Cerebellar nuclear complex (tissue), 1 donor: Measurements from ENCODE around the gene RNASEL.

Experiments
- DNase-seq, 2 experiments: peaks; one replicate each; lab custom pipeline; 2025; lab: John Stamatoyannopoulos, UW

The RNASEL gene

DNA sequence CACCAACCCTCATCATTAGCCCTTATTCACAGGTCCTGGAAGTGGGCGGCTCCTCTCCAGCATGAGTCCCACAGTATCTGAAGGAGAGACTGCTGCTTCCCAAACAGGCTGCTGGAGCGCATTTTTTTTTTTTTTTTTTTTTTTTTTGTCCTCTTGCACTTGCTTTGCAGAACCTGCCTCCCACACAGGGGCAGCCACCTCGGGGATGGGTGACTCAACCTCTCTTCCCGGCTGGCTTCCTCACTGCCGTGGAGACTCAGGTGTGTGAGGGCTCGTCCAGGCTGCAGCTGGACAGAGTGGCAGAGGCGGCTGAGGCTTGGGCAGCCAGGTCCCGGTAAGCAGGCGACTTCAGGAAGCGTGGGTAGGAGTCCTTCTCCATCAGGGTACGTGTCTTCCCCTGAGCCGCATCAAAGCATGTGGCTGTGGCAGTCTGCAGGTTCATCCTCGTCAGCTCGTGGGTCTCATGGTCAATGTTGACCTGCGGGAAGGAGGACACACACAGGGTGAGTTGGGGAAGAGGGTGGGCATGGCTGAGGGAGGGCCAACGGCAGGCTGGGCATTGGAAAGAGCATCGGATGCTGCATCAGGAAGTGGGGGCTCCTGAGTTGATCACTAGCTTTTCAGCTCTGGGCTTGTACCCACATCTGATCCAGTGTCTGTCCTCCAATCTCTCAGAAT, 11.1 kb upstream of the RNASEL start:
- no peak for DNase-seq

DNA sequence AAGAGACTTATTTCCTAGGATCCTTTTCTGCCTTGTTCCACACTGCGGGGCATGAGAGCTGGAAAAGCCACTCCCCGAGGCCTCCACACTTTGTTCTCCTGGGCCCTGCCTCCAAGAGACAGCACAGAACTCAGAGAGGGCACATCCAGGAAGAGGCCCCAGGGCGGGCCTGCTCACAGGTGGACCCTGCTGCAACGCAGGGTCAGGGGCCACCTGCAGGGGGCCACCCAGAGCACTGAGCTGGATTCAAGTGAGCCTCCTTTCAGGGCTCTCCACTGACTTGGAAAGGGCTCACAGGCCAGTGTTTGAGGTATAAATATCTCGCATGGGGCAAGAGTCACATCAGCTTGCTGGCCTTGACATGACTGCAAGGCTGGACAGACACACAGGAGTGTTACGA, 10.3 kb upstream of the RNASEL start:
- no peak for DNase-seq

DNA sequence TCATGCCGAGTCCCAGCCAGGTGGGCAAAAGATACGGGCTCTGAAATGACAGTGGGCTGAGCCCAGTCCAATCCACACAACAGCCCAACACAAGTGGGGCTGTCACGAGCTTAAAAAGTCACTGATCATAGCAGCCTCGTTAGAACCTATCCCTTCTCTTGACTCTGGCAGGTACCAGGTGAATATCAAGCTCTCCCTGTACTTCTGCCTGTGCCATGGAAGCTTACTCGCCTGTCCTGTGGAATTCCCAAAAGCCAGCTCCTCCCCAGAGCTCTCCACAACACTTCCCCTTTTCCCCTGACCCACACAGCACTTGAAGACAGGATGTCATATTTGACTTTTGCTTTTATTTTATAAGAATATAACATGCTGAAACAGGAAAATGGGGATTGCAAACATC, 9.2 kb upstream of the RNASEL start:
- DNase-seq = no peak

DNA sequence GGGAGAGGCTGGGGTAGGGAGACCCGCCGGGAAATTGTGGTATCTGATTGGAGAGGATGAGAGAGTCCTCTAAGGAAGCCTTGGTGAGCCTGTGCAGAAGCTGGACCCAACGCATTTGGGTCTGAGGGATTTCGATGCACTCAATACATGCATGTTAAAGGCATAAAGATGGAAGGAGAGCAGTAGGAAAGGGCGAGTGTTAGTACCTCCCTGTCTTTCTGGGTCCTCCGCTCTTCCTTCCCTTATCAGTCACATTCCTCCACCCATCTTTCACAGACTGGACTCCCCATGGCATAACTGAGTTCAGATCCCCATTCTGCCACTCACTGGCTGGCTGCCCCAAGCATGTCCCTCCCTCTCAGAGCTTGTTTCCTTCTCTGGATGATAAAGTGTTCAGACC, 7.9 kb upstream of the RNASEL start:
- no peak for DNase-seq

DNA sequence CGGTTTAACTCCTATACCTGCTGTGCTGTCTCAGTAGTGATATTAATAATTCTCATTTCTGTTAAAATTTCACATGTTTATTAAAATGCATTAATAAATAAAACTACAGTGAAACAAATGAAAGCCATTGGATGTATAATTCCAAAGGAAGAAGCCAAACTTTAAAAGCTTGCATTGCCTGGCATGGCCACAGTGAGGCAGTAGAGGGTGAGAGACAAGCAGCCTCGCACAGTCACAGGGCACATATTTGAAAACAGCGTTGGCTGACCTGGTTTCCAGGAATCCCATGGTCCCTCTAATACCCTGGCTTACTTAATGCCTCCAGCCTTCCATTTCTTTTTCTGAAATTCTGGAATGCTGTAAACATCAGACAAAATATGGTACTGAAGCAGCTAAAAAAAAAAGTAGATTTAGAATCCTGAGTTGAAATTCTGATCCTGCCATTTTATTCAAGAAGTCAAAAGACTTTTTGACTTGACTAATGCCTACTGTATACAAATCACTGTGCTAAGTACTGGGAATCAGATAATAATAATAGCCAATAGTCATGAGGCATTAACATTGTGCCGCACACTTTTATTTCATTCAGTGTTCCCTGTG, 6.7 kb upstream of the RNASEL start:
- DNase-seq = no peak

DNA sequence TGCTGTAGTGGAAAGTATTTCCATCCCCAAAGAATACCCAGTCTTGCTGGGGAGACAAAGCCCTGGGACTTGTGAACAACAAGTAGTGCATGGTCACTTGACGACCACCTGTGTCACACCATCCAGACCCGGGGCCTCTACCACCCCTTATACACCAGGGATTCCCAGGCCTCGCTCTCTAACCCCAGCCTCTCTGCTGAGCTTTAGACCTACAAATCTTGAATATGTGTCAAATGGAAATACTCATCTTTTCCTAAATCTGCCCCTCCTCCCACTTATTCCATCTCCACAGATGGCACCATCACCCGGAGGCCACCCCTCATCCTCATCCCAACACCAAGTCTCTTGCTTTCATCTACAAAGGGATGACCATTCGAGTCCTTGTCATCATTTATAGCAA, 875 bp upstream of the RNASEL start:
- DNase-seq = no peak

DNA sequence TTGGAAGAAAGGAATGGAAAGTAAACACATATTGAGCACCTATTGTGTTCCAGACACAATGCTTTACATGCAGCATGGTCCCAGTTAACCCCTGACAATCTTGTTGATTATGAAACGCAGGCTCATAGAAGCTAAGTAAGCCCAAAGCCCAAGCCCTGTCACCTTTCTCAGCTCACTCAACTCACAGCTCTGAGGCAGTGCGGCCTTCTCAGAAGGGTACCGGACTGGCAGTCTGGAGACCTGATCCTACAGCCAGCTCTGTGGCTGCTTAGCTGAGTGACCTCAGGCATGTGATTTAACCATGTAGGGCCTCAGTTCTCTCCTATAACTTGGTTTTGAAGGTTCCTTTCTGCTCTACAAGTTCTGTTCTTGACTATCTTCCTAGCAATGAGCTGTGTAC, 464 bp upstream of the RNASEL start:
- no peak for DNase-seq

DNA sequence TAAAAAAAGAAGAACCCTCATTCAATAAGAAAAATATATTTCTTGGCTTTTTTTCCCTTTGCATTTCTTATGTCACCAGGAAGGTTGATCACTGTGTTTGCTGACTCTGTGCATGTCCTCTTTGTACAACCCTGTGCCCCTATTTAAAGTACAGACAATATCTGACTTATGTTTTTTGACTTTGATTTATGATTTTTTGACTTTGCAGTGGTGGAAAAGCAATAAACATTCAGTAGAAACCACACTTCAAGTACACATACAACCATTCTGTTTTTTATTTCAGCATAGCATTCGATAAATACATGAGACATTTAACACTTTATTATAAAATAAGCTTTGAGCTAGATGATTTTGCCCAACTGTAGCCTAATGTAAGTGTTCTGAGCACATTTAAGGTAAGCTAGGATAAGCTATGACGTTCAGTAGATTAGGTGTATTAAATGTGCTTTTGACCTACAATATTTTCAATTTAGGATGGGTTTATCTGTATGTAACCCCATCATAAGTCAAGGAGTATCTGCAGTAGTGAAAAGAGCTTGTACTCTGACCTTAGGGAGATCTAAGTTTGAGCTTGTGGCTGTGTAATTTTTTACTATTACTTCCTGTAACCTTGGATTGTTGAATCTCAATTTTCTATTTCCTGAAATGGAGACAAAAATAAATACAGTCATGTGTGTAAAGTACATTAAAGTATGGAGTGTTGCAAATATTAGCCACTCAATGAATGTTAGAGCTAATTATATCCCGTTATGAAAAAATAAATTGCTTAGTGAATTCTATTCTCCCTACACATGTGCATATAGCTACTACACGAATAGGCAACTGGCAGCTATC, 1.2 kb downstream of the RNASEL start:
- no peak for DNase-seq

DNA sequence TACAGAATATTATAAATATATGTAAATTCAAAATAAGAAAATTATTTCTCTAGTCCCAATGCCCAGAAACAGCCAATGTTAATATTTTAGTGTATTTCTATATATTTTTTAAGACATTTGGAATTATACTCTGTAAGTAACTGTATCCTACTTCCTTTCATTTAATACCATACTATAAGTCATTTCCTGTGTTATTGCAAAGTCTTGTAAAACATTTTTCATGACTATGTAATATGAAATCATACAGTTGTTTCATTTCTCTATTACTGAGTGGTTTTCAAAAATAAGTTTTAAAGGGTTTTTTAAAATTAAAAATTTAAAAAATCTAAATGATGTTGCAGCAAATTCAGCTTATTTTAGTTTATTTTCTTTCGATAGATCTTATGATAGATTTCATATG, 2.0 kb downstream of the RNASEL start:
- DNase-seq = no peak

DNA sequence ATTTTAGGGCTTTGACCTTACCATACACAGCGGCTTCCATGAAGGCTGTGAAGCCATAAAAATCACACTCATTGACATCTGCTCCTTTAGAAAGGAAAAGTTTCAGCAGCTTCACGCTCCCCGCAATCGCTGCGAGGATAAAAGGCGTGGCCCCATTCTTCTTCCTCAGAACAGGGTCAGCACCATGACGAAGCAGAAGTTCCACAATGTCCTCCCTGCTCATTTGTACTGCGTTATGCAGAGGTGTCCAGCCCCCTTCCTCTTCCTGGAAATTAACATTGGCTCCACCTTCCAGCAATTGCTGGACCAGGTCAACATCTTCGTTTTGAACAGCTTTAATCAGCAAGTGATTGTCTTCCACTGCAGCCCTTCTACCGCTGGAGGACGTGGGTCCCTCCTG, 2.7 kb downstream of the RNASEL start:
- DNase-seq = no peak

DNA sequence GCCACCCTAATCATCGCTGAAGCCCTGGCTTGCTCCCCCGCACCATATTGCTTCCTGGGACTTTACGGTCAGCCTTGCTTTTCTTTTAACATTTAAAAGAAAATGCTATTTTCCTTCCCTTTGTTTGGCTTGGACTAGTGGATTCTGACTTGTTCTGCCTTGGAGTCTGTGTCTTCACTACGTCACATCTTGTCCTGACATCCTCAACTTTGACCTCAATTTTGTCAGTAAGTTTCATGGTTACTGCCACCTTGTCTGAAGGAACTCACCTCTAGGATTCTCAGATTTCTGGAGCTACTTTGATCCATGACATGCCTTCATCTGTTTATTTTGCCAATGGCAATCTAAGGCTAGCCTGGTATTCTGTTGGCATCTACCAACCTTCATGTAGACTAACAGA, 4.3 kb downstream of the RNASEL start:
- no peak for DNase-seq

DNA sequence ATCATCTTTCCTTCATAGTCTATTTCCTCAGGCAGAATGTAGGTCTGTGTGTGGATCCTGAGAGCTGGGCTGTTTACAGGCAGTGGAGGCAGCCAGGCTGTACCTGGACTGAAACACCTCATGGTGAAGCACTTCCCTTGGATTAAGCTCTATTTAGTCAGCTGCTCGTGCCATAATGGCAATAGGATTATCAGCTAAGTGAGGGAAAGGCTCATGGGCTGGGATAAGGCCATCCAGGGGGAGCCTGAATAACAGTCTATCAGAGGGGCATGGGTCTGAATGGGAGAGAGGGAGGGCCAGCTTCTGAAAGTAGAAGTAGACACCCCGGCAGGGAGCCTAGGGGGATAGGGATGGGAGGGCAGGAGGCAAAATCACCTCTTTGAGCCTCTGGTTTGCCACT, 8.3 kb downstream of the RNASEL start:
- no peak for DNase-seq

DNA sequence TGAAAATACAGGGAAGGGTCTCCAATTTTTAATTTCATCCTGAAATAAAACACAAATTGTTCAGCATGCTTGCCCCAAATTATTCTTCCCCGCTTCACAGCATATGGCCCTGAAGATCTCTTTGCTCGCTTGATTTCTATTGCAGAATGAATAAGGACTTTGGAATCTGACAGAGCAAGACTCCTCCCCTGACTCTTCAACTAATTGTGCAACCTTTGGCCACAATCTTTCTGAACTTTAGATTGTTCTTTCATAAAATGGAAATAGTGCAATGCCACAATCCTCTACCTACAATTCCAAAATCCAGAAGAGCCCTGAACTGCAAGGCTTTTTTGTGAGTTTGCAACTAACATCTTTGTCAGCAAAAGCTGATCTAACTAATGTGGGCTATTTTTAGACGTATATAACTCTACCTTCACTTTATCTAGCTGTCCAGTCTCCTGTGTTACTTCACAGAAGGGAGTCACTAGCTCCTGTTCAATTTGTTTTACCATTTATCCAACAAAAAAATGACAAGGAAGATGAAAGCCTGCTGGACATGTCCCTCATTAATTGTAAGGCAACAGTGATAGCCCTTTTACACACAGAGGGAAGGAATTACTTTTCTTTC, 13.4 kb downstream of the RNASEL start:
- no peak for DNase-seq

DNA sequence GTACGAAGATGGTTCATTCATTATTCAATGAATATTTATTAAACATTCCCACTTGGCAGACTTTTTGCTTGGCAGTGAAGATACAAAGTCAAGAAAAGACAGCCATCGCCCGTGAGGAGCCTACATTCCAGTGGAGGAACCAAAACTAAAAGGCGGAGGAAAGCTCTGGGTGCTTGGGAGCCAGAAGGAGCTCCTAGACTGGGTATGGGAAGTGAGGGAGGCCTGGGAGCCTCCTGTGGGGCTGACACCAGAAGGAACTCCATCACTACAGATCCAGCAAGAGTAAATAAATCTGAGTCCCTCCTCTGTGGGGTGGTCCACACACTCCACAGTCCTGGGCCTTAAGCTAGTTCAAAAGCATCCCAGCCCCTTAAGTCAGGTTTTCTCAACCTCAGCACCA, 14.9 kb downstream of the RNASEL start:
- DNase-seq = no peak

DNA sequence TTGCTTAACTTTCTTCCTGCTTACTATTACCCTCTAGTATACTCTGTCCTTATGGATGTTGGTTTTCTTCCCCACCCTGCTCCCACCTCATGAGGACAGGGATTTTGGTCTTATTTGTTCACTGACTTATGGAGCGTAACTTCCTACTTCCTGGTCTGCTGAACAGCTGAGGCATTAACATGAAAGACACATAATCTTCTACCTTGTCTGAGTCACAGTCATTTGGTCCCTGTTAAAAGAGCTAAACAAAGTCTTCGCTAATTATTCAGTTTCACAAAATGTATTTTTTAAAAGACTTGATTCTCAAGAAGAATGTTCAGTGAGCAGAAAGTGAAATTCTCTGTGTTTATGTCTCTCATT, 18.5 kb downstream of the RNASEL start:
- no peak for DNase-seq

DNA sequence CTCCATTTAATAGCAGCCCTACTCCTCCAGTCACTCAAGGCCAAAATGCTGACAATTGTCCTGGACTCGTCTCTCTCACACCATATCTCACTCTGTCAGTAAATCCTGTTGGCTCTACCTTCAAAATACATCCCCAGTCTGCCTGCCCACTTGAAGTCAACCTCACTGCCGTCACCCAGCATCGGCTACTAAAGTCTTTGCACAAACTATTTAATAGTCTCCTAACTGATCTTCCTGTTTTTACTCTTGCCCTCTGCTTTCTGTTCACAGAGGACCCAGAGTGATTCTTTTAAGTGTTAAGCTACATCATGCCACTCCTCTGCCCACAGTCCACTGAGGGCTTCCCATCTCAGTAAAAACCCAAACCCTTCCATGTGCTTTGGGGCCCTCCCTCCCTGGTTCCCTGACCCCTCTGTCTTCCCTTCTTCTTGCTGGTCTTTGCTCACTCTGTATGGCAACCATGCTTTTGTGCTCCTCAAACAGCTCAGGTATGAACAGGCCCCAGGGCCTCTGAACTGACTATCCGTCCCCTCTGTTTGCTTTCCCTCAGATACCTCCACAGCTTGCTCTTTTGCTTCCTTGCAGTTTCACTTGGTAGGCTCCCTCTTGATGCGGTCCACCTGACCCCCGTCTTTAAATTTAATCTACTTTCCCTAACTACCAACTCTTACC, 19.0 kb downstream of the RNASEL start:
- no peak for DNase-seq

DNA sequence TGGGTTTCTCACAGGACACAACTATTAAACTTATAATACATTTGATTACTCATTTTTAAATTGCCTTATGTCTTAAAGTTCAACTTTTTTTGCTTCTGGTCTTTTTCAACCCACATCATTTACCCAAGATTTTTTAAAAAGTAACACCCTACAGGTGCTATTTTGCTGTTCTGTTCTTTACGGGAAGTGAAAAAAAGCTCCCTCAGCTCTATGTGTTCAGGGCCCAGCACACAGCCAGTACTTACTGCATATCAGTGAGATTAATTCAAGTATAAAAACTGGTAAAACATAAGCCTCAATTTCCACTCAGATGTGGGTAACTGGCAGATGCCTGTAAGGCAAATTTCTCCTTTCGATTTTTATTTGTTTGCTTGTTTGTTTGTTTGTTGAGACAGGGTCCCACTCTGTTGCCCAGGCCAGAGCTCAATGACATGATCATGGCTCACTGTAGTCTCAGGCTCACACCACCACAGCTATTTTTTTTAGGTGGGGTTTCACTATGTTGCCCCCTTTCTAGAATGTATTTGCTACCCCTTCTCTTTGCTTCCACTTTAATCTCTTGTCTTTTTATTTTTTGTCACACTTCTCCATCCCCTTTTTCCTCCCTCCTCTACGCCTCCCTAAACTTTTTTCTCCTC, 20.3 kb downstream of the RNASEL start:
- no peak for DNase-seq

DNA sequence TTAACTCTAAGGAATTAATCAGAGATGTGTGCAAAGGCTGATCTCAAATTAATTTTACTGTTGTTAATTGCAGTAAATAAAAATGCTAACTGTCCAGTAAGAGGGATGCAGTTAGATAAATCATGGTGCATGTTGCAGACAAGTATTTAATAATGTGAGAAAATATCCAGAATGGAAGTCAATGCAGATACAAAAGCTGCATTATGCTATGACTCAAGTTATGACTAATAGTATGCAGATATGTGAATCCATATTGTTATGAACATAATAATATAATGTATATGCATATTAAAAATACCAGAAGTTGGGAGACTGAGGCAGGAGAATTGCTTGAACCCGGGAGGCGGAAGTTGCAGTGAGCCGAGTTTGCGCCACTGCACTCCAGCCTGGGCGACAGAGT, 21.4 kb downstream of the RNASEL start:
- DNase-seq = no peak

DNA sequence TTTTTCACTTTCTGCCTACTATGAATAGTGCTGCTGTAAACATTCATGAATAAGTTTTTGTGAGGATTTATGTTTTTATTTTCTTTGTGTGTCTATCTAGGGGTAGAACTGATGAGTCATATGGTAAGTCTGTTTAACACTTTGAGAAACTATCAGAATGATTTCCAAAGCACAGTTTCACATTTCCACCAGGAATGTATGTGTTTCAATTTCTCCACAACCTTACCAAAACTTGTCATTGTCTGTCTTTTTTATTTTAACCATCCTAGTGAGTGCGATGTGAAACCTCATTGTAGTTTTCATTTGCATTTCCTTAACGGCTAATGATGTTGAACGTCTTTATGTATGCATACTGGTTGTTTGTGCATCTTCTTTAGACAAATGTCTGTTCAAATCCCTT, 23.5 kb downstream of the RNASEL start:
- DNase-seq = no peak

DNA sequence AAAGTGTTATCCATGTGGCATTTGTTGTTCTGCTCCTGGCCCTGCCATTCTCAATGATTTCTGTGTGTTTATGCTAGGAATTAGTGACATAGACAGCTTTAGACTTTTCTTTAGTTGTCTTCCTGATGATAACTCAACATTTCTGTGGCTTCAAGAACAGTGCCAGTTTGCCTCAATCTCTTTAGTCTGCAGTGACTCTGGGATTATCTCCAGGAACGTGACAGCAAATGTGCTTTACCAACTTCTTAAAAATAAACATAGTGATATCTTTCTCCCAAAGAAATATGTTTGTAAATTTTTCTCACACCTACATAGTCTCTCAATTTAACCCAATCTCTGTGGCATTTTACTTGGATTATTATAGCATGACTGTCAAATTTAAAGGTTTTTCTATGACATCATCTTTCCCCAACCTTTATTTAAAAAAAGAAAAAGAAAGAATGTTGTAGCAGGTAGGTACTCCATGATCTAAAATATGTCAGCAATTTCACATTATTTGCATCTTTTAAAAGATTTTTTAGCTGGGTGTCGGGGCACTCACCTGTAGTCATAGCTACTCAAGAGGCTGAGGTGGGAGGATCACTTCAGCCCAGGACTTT, 24.6 kb downstream of the RNASEL start:
- DNase-seq = no peak

DNA sequence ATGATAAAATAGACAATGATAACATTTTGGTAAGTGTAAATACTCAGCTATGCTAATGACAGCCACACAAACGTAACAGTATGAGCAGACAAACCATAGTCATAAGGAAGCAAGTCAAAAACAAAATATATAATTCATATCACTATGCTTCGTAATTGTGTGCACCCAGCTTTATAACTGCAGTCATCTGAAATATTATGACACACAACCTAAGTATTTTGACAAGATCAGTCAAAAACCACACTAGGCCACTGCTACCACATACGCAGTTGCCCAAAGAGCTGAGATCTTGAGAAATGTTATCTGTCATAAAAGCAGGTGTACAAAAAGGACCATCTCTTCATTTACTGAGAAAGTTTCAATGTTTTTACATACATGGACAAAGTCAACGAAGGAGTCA, 26.0 kb downstream of the RNASEL start:
- no peak for DNase-seq

DNA sequence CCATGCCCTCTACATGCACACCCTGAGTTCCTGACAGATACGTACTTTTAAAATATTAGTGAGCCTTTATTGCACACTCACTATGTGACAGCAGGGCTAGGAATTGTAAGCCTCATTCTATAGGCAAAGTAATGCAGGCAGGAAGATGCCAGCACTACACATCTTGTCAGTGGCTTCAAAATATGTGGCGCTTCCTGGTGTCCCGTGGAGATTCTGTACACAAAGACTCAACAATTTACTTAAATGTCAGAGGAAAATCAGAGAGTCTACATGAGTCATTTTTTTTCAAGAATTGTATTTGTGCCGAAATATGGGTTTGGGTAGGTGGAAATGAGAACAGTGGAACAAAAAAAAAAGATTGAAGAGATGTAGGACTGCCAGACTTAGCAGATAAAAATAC, 27.6 kb downstream of the RNASEL start:
- no peak for DNase-seq
